Measurements from ENCODE around the gene HSD17B2. TPM values are rescaled to one million over a fixed set of nuclear protein-coding genes. Genes with fewer than 3 reads are reported as not detected.

Gene HSD17B2
- total RNA-seq, 1 donor from 2014 or later: not detected

GRCh38 chr16:82146556-82146955, 111.5 kb downstream of the HSD17B2 start:
- intact Hi-C loops (cut with DNase I): no loop called here
- ATAC-seq (ENCODE audit: poor library complexity) (no peak), DNase-seq (no peak)

GRCh38 chr16:82146957-82147356, 111.9 kb downstream of the HSD17B2 start:
- intact Hi-C loops (cut with DNase I): no loop called here
- DNase-seq (no peak), ATAC-seq (ENCODE audit: poor library complexity) (no peak)

GRCh38 chr16:82147546-82147945, 112.5 kb downstream of the HSD17B2 start:
- intact Hi-C loops (cut with DNase I): no loop called here
- no peak for ATAC-seq (ENCODE audit: poor library complexity)
- no peak for DNase-seq

Other genes starting within 250 kb of the HSD17B2 start
- gene SDR42E1, start 23.8 kb upstream of the HSD17B2 start, total RNA-seq: 0.73 TPM
- 6.4 TPM for gene MPHOSPH6, start 135.0 kb downstream of the HSD17B2 start, total RNA-seq